NCI-H1436 treated with DMSO at 0.1 percent for 48 hours (cell line): ENCODE data around the gene KCNJ9.

Source experiments
- DNase-seq: peaks from one replicate; lab custom pipeline; 2025; lab: John Stamatoyannopoulos, UW

Gene KCNJ9

DNA sequence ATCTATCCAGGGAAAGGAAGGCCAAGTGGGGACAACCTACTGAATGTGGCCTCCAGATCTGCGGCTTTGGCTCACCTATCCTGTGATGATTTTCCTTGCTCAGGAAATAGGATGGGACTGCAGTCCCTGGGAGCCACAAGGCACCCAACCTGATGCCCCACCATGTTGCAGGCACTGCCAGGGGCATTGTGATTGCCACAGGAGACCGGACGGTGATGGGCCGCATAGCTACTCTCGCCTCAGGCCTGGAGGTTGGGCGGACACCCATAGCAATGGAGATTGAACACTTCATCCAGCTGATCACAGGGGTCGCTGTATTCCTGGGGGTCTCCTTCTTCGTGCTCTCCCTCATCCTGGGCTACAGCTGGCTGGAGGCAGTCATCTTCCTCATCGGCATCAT is 46.0 kb downstream of the KCNJ9 start:
- no peak for DNase-seq

DNA sequence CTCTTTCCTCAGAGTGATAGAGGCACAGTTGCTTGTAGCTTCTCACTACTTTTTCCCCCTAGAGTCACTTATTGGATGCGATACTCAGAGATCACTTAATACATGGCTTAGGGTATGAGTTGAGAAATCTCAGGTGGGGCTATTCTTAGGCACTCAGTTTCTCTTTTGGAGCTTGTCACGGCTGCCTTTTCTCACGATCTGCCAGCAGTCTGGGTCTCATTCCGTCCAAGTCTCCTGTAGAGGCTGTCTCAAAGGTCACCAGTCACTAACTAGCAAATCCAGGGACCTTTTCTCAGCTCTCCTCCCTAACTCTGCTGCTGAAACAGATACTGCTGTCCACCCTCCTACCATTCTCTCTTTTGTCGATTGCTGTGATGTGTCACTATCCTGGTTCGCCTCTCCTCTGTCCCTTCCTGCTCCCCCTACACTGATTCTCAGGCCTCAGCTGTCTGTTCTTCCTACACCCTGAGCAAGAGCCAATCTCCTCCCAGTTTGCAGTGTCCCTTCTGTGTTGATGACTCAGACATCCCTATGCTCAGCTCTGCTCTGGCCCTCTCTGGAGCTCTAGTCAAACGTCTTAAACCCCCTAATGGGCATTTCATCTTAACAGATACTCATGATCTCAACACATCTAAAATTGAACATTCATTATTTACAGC is 46.7 kb downstream of the KCNJ9 start:
- no peak for DNase-seq

DNA sequence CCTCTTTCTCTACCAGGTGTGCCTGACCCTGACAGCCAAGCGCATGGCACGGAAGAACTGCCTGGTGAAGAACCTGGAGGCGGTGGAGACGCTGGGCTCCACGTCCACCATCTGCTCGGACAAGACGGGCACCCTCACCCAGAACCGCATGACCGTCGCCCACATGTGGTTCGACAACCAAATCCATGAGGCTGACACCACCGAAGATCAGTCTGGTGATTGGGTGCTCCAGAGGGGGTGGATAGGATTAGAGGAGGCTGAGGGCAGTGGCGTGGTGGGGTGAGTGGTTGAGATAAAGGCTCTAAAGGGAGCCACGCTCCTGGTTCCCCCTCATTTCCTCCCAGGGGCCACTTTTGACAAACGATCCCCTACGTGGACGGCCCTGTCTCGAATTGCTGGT is 47.3 kb downstream of the KCNJ9 start:
- no peak for DNase-seq

DNA sequence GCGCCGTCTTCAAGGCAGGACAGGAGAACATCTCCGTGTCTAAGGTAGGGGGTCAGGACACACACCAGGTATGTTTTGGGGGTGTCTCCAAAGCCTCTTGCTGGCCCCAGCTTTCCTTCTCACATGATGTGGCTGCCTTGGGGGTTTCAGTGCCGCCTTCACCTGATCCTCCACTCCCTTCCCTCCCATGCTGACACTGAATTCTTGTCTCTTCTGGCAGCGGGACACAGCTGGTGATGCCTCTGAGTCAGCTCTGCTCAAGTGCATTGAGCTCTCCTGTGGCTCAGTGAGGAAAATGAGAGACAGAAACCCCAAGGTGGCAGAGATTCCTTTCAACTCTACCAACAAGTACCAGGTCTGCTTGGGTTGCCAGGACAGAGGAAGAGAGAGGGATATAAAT is 47.7 kb downstream of the KCNJ9 start:
- DNase-seq, result no peak

DNA sequence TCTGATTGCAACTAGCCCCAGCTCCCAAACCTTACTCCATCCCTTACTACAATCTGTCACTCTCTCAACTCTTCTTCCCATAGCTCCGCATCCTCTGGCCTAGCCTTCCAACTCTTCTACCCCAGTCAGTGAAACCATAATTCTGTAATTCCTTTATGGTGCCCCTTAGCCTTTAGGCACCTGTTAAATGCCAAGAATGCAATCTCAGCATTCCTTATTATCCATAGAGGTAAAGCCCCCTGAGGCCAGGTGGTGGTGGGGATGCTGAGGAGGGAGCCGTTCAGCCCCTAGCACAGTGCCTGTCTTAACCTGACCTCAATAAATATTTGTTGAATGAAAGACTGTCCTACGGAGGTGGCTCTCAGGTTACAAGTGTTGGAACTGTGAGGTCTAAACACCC is 48.2 kb downstream of the KCNJ9 start:
- no peak for DNase-seq

DNA sequence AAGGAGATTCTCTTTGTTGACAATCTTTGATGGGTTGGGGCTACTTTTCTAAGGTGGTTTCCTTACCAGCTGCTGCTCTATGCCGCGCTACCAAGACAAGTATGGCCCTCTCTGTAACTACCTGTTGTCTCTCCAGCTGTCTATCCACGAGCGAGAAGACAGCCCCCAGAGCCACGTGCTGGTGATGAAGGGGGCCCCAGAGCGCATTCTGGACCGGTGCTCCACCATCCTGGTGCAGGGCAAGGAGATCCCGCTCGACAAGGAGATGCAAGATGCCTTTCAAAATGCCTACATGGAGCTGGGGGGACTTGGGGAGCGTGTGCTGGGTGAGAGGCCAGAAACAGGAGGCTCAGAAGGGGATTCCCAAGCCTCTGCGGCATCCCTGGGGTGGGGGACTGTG is 48.6 kb downstream of the KCNJ9 start:
- no peak for DNase-seq

DNA sequence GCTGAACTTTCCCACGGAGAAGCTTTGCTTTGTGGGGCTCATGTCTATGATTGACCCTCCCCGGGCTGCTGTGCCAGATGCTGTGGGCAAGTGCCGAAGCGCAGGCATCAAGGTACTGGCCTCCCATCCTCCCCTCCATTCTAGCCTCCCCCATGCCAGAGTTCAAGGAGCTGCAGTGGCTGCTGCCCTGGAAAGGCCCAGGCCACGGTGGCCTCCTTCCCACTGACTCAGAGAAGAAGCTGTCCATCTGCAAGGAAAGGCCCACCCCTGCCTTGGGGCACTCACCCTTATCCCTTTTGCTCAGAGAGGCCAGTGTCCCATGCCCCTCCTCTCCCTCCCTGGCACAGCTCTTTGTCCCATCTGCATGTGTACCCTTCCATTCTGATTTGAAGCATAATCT is 49.1 kb downstream of the KCNJ9 start:
- DNase-seq, result no peak

DNA sequence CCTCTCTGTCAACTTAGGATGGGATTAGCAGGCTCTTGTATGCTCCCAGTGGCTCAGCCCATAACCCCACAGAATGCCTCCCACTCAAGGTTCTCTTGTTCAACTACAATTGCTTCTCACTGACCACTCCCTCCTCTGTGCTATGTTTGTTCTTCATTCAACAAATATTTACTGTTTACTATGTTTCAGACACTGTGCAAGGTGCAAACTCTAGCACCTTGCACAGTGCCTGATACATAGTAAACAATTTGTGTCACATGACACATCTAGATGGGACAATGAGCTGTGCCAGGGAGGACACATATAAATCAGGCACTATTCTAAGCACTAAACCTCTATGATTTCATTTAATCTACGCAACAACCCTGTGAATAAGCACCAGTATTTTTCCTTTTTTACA is 49.6 kb downstream of the KCNJ9 start:
- no peak for DNase-seq

DNA sequence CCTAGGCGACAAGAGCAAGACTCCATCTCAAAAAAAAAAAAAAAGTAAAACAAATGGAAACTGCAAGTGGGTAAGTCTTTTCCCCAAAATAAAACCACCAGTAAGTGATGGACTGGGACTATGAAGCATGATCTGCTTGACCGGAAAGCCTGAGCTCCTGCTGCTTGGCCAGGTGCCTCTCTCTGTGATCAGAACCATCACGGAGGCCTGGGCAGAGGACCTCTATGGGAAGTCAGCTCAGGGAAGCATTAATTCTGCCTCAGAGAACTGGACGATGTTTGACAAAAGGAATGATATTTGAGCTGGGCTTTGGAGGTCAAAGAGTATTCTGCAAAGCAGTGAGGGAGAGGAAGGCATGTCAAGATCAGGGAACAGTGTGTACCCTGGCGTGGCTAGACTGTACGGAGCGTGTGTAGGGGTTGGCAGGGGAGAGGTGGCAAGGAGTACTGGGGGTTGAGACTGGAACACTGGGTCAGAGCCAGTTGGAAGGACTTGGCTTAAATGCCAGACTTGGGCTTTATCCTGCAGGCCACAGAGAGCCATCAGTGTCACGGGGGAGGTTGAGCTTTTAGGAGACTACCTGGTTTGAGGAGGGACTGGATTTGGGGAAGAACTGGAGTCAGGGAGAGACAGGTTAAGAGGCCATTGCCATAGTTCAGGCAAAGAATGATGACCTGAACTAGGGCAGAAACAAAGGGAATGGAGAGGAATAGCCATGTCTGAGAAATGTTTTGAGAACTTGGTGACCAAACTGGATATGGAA is 50.6 kb downstream of the KCNJ9 start:
- DNase-seq, result no peak

DNA sequence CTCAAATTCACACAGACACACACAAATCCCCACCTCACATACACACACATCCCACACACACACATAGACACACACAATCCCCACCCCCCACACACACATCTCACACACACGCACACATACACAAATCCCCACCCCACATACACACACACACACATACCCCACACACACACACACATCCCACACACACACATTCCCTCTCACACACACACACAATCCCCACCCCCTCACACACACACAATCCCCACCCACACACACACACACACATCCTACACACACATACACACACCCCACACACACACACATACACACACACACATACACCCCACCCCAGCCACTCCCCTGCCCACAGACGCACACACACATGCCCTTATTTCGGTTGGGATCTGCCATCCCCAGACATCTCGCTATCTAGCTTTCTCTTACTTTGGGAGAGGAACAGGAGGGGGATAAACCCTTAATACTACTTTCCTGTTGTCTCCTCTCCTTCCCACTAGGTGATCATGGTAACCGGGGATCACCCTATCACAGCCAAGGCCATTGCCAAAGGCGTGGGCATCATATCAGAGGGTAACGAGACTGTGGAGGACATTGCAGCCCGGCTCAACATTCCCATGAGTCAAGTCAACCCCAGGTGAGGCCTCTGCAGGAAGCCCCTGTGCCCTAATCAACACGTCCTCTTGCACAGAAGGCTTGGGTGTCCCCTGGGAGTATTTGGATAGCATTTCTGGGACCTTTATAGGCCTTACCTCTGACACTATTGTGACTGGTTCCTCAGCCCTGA is 52.8 kb downstream of the KCNJ9 start:
- no peak for DNase-seq

DNA sequence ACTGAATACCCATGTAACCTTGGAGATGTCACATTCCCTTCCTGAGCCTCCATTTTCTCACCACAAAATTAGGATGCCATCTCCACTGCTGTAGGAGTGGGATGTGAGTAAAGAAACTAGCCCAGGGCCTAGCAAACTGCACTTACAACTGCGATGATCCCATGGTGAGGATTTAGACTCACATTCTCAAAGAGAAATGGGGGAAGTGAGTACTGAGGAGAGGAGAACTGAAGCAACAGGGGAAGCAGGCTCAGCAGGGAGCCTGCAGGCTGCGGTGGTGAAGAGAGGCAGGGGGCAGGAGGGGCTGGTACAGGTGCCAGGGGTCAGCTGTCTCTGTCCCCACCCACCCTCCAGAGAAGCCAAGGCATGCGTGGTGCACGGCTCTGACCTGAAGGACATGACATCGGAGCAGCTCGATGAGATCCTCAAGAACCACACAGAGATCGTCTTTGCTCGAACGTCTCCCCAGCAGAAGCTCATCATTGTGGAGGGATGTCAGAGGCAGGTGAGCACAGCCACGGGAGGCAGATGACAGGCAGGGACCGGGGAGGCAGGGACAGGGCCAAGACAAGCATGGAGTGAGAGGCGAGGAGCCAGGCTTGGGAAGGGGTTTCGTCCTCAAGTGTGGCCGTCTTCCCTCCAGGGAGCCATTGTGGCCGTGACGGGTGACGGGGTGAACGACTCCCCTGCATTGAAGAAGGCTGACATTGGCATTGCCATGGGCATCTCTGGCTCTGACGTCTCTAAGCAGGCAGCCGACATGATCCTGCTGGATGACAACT is 53.6 kb downstream of the KCNJ9 start:
- no peak for DNase-seq

DNA sequence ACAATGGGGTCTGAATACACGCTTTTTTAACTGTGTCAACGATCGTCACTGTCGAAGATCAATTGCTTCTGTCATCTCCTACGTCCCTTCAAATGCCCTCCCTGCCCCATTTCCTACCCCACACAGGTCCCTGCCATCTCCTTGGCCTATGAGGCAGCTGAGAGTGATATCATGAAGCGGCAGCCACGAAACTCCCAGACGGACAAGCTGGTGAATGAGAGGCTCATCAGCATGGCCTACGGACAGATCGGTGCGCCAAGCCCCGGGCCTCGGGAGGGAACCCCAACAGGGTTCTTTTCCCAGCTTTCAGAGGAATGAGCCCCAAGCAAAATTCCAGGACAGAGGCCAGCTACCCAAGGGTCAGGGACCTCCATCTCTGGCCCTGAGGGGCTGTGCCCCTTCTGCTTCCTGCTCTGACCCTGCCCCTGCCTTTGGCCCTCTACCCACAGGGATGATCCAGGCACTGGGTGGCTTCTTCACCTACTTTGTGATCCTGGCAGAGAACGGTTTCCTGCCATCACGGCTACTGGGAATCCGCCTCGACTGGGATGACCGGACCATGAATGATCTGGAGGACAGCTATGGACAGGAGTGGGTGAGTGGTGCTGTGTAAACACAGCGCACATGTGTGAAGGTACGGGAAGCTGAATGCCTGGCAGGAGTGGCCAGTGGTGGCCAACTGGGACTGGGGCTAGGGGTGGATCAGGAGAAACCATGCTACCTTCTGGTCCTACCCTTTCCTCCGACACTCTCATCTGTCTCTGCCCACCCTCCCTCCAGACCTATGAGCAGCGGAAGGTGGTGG is 55.0 kb downstream of the KCNJ9 start:
- DNase-seq, result no peak

DNA sequence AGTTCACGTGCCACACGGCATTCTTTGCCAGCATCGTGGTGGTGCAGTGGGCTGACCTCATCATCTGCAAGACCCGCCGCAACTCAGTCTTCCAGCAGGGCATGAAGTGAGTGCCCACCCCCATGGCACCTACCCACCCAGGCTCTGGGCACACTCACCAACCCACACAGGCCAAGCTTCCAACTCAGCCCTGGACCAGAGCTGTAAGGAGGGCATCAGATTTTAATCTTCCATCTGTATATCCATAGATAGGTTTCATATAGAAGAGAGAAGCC is 55.5 kb downstream of the KCNJ9 start:
- DNase-seq, result no peak

DNA sequence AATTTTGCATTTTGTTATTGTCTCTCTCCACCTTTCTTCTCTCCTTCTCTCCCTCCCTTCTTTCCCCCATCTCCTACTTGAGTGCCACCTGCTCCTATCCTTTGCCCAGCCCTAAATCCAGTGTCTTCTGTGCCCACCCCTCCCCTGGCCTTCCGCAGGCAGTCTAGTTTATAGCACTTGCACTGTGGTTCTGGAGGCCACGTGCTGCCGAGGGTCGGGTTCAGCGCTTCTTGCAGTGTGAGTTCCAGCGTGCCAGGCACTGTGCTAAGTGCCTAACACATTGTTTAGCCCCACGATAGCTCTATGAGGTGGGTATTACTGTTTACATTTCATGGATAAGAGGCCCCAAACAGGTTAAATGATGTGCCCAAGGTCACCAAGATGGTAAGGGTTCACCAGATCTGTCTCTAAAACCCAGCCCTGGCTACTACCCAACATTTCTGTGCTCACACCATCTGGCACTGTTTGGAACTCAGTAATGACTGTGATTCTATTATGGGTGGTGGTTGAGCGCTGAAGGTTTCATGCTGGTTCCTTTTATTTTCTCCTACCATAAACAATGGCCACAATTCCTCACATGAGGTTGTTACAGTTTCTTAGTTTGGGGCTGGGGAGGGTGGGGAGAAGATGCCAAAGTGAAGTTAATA is 56.0 kb downstream of the KCNJ9 start:
- DNase-seq, result no peak

DNA sequence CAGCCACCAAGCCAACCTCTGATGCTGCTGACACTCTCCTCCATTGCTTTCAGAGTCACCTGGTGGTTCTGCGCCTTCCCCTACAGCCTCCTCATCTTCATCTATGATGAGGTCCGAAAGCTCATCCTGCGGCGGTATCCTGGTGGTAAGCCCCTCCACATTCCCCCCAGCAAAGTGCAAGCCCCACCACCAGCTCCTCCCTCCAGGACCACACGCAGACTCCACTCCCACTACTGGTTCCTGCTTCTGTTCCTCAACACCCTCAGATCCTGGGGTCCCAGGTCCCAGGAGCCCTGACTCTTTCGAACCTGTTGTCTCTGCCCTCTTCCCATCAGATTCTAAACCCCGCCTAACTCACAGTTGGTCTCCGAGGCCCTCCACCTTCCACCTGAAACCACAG is 58.5 kb downstream of the KCNJ9 start:
- DNase-seq, result no peak
